ENCODE results near the gene ZMIZ1. TPM values are rescaled to one million over a fixed set of nuclear protein-coding genes. Genes with fewer than 3 reads are reported as not detected.
A peak's percentile ranks its signal among the peaks of the same experiment; 100 is the strongest.

The ZMIZ1 gene
- total and polyA plus RNA-seq, 2 donors from 2014 or later = 14.2 to 97.6 TPM

- intact Hi-C loops (cut with DNase I) = no loop called here
- TF ChIP-seq, protein P1, sequence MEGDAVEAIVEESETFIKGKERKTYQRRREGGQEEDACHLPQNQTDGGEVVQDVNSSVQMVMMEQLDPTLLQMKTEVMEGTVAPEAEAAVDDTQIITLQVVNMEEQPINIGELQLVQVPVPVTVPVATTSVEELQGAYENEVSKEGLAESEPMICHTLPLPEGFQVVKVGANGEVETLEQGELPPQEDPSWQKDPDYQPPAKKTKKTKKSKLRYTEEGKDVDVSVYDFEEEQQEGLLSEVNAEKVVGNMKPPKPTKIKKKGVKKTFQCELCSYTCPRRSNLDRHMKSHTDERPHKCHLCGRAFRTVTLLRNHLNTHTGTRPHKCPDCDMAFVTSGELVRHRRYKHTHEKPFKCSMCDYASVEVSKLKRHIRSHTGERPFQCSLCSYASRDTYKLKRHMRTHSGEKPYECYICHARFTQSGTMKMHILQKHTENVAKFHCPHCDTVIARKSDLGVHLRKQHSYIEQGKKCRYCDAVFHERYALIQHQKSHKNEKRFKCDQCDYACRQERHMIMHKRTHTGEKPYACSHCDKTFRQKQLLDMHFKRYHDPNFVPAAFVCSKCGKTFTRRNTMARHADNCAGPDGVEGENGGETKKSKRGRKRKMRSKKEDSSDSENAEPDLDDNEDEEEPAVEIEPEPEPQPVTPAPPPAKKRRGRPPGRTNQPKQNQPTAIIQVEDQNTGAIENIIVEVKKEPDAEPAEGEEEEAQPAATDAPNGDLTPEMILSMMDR (IDR thresholded peaks at IDR 0.05; ENCODE audit: borderline replicate concordance, extremely low read depth, insufficient read depth) = no peak
- DNase-seq (peak in 1 of 5 donors; percentile 74), FAIRE-seq (no peak)
- peak overlapping the region in 1 of 3 donors; percentile 70 for H3K9ac ChIP-seq (ENCODE audit: low read length in 3 of 3)
- no peak overlapping the region for H3K4me3 ChIP-seq (ENCODE audit: low read length in 3 of 3)
- no peaks in the 10 kb centered on the region for H3K9me3 ChIP-seq (ENCODE audit: control insufficient read depth in 2 of 3, insufficient read depth in 1 of 3, low read length in 3 of 3)
- H3K27ac ChIP-seq (ENCODE audit: low read depth in 2 of 2, low read length in 2 of 2) = peak overlapping the region; percentile 78 to 95
- H3K36me3 ChIP-seq (ENCODE audit: control insufficient read depth in 2 of 3, insufficient read depth in 3 of 3, low read length in 3 of 3) = no peaks in the 10 kb centered on the region
- no peaks in the 10 kb centered on the region for H3K27me3 ChIP-seq (ENCODE audit: control insufficient read depth, insufficient read depth, low read length)
- H3K4me1 ChIP-seq (ENCODE audit: control insufficient read depth in 2 of 3, insufficient read depth in 2 of 3, low read depth in 1 of 3, low read length in 3 of 3) = peaks cover 25 to 98% (median 86%) of the 10 kb centered on the region in 3 donors
Observed at GRCh38 chr10:79181698-79182521, 113.1 kb downstream of the ZMIZ1 start.

- no peaks in the 10 kb centered on the region for H3K27me3 ChIP-seq (ENCODE audit: control insufficient read depth, insufficient read depth, low read length)
- intact Hi-C loops (cut with DNase I) = no loop called here
- FAIRE-seq (no peak), DNase-seq (peak in 3 of 5 donors; percentile 58 to 71 (median 68))
- H3K4me1 ChIP-seq (ENCODE audit: control insufficient read depth in 2 of 3, insufficient read depth in 2 of 3, low read depth in 1 of 3, low read length in 3 of 3) = peaks cover 24 to 98% (median 86%) of the 10 kb centered on the region in 3 donors
- peak overlapping the region in 2 of 3 donors; percentile 32 to 70 for H3K9ac ChIP-seq (ENCODE audit: low read length in 3 of 3)
- no peaks in the 10 kb centered on the region for H3K36me3 ChIP-seq (ENCODE audit: control insufficient read depth in 2 of 3, insufficient read depth in 3 of 3, low read length in 3 of 3)
- peak overlapping the region; percentile 78 to 95 for H3K27ac ChIP-seq (ENCODE audit: low read depth in 2 of 2, low read length in 2 of 2)
- no peak overlapping the region for H3K4me3 ChIP-seq (ENCODE audit: low read length in 3 of 3)
- H3K9me3 ChIP-seq (ENCODE audit: control insufficient read depth in 2 of 3, insufficient read depth in 1 of 3, low read length in 3 of 3) = no peaks in the 10 kb centered on the region
- TF ChIP-seq, protein P1 (IDR thresholded peaks at IDR 0.05; ENCODE audit: borderline replicate concordance, extremely low read depth, insufficient read depth) = no peak
Observed at GRCh38 chr10:79182781-79183467, 114.2 kb downstream of the ZMIZ1 start.

- Histone ChIP-seq H3K9ac (ENCODE audit: low read length in 3 of 3) (peak overlapping the region in 2 of 3 donors; percentile 32 to 70), H3K4me3 (ENCODE audit: low read length in 3 of 3) (no peak overlapping the region), H3K9me3 (ENCODE audit: control insufficient read depth in 2 of 3, insufficient read depth in 1 of 3, low read length in 3 of 3) (no peaks in the 10 kb centered on the region), H3K4me1 (ENCODE audit: control insufficient read depth in 2 of 3, insufficient read depth in 2 of 3, low read depth in 1 of 3, low read length in 3 of 3) (peaks cover 20 to 97% (median 84%) of the 10 kb centered on the region in 3 donors), H3K27me3 (ENCODE audit: control insufficient read depth, insufficient read depth, low read length) (no peaks in the 10 kb centered on the region), H3K27ac (ENCODE audit: low read depth in 2 of 2, low read length in 2 of 2) (peak overlapping the region; percentile 78 to 95), H3K36me3 (ENCODE audit: control insufficient read depth in 2 of 3, insufficient read depth in 3 of 3, low read length in 3 of 3) (no peaks in the 10 kb centered on the region)
- intact Hi-C loops (cut with DNase I) = no loop called here
- DNase-seq = no peak
- TF ChIP-seq, protein P1 (IDR thresholded peaks at IDR 0.05; ENCODE audit: borderline replicate concordance, extremely low read depth, insufficient read depth) = no peak
- FAIRE-seq = no peak
Observed at GRCh38 chr10:79183468-79183865, 114.7 kb downstream of the ZMIZ1 start.

Measured in kidney (tissue), 14 donors.